Measurements from ENCODE around the gene TTBK2. TPM values are rescaled to one million over a fixed set of nuclear protein-coding genes. Genes with fewer than 3 reads are reported as not detected.

TTBK2 gene
- total RNA-seq, 1 experiment from 2014 or later = 10.6 TPM

- Histone ChIP-seq H3K79me2 (ENCODE audit: insufficient read depth, low read length) (no peaks in the 10 kb centered on the region), H3K27ac (ENCODE audit: low read depth, low read length) (no peak overlapping the region), H2AFZ (ENCODE audit: low read depth, low read length, poor library complexity, severe bottlenecking) (no peak overlapping the region), H3K9me3 (ENCODE audit: control insufficient read depth in 1 of 2, insufficient read depth in 1 of 2, low read depth in 1 of 2, low read length in 2 of 2) (no peaks in the 10 kb centered on the region), H3K36me3 (ENCODE audit: control insufficient read depth in 1 of 2, insufficient read depth in 2 of 2, low read length in 2 of 2) (no peaks in the 10 kb centered on the region), H3K4me2 (ENCODE audit: low read length) (no peak overlapping the region), H4K20me1 (ENCODE audit: insufficient read depth) (no peaks in the 10 kb centered on the region), H3K4me1 (ENCODE audit: control insufficient read depth in 1 of 2, insufficient read depth in 2 of 2, low read length in 2 of 2) (0 out of 4 replicates have a peak, but pooled peaks cover 0 to 3% of the 10 kb centered on the region in 2 experiments), H3K4me3 (replicated peaks in 1 of 2; ENCODE audit: low read depth in 1 of 2, low read length in 2 of 2) (no peak overlapping the region), H3K9ac (ENCODE audit: low read length) (no peak overlapping the region), H3K9me2 (ENCODE audit: insufficient read depth) (no peaks in the 10 kb centered on the region), H3K27me3 (ENCODE audit: insufficient read depth, low read length) (no peaks in the 10 kb centered on the region)
- intact Hi-C loops (cut with micrococcal nuclease) = loop anchor here (10.0 kb wide), 1 partner anchor 578 kb away; no protein-coding TSS in a partner anchor
- no peak for DNase-seq (ENCODE audit: low read depth, low spot score)
- ChIA-PET RAD21 (ENCODE audit: low non-redundant PET in 1 of 2, low total read pairs in 2 of 2, uncharacterized antibody in 2 of 2, unreplicated experiment in 2 of 2) (no interaction called here), CTCF (interaction anchor here (1.6 to 4.7 kb wide), 3 partner anchors 9 to 497 kb away, joined by 5 to 23 read pairs (median 5); no protein-coding TSS in a partner anchor), POLR2A (no interaction called here)
- TF ChIP-seq POLR2A (IDR thresholded peaks at IDR 0.05; ENCODE audit: borderline replicate concordance, extremely low read depth, insufficient read depth, insufficient read length) (no peak), RAD21 (IDR thresholded peaks at IDR 0.05; ENCODE audit: low read depth) (no peak), POLR2AphosphoS5 (IDR thresholded peaks at IDR 0.05; ENCODE audit: low read depth, low read length) (no peak), CEBPB (IDR thresholded peaks at IDR 0.05; ENCODE audit: low read depth) (no peak), CBX3 (IDR thresholded peaks at IDR 0.05; ENCODE audit: low read depth) (no peak), FOSL1 (IDR thresholded peaks at IDR 0.05; ENCODE audit: low read depth) (no peak), REST (IDR thresholded peaks at IDR 0.05; ENCODE audit: low read depth) (no peak), EZH2 (IDR thresholded peaks at IDR 0.05) (no peak), EZH2phosphoT487 (IDR thresholded peaks at IDR 0.05; ENCODE audit: borderline replicate concordance) (no peak), SRF (IDR thresholded peaks at IDR 0.05; ENCODE audit: low read depth) (no peak), TCF7L2 (IDR thresholded peaks at IDR 0.05; ENCODE audit: borderline replicate concordance, extremely low read depth, insufficient read depth, insufficient read length) (no peak), ZFX (IDR thresholded peaks at IDR 0.05) (no peak), JUND (IDR thresholded peaks at IDR 0.05) (no peak), ELF1 (IDR thresholded peaks at IDR 0.05; ENCODE audit: borderline replicate concordance, low read depth) (no peak), SIN3A (IDR thresholded peaks at IDR 0.05; ENCODE audit: low read depth) (no peak), SP1 (IDR thresholded peaks at IDR 0.05; ENCODE audit: low read depth) (no peak)
- TF ChIP-seq, protein P1, sequence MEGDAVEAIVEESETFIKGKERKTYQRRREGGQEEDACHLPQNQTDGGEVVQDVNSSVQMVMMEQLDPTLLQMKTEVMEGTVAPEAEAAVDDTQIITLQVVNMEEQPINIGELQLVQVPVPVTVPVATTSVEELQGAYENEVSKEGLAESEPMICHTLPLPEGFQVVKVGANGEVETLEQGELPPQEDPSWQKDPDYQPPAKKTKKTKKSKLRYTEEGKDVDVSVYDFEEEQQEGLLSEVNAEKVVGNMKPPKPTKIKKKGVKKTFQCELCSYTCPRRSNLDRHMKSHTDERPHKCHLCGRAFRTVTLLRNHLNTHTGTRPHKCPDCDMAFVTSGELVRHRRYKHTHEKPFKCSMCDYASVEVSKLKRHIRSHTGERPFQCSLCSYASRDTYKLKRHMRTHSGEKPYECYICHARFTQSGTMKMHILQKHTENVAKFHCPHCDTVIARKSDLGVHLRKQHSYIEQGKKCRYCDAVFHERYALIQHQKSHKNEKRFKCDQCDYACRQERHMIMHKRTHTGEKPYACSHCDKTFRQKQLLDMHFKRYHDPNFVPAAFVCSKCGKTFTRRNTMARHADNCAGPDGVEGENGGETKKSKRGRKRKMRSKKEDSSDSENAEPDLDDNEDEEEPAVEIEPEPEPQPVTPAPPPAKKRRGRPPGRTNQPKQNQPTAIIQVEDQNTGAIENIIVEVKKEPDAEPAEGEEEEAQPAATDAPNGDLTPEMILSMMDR (IDR thresholded peaks at IDR 0.05 in 2 of 3, conservative IDR thresholded peaks at IDR 0.05 in 1 of 3; ENCODE audit: borderline replicate concordance in 1 of 3, insufficient read depth in 1 of 3, low read depth in 2 of 3, low read length in 2 of 3) = no peak
- TF ChIP-seq, protein P2, sequence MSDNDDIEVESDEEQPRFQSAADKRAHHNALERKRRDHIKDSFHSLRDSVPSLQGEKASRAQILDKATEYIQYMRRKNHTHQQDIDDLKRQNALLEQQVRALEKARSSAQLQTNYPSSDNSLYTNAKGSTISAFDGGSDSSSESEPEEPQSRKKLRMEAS (IDR thresholded peaks at IDR 0.05) = no peak
- TF ChIP-seq, protein P3, sequence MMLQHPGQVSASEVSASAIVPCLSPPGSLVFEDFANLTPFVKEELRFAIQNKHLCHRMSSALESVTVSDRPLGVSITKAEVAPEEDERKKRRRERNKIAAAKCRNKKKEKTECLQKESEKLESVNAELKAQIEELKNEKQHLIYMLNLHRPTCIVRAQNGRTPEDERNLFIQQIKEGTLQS (IDR thresholded peaks at IDR 0.05) = no peak
- TF ChIP-seq, protein P4, sequence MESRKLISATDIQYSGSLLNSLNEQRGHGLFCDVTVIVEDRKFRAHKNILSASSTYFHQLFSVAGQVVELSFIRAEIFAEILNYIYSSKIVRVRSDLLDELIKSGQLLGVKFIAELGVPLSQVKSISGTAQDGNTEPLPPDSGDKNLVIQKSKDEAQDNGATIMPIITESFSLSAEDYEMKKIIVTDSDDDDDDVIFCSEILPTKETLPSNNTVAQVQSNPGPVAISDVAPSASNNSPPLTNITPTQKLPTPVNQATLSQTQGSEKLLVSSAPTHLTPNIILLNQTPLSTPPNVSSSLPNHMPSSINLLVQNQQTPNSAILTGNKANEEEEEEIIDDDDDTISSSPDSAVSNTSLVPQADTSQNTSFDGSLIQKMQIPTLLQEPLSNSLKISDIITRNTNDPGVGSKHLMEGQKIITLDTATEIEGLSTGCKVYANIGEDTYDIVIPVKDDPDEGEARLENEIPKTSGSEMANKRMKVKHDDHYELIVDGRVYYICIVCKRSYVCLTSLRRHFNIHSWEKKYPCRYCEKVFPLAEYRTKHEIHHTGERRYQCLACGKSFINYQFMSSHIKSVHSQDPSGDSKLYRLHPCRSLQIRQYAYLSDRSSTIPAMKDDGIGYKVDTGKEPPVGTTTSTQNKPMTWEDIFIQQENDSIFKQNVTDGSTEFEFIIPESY (IDR thresholded peaks at IDR 0.05; ENCODE audit: extremely low read depth, insufficient replicate concordance, low read length) = no peak
- ATAC-seq = no peak
- no TSS peak for BruUV-seq (replicated peaks)
Measured at GRCh38 chr15:42707068-42707467, 213.5 kb downstream of the TTBK2 start.
